ENCODE results near the gene MARCHF3. TPM values are rescaled to one million over a fixed set of nuclear protein-coding genes. Genes with fewer than 3 reads are reported as not detected.
"Not testable (repeated sequence)": the region's sequence is repeated elsewhere in the genome, so short reads cannot be mapped to it uniquely, and the experiment has no call there.

The MARCHF3 gene
- total and polyA plus RNA-seq, 12 donors: 4.8 to 76.2 (median 45.9) TPM

DNA sequence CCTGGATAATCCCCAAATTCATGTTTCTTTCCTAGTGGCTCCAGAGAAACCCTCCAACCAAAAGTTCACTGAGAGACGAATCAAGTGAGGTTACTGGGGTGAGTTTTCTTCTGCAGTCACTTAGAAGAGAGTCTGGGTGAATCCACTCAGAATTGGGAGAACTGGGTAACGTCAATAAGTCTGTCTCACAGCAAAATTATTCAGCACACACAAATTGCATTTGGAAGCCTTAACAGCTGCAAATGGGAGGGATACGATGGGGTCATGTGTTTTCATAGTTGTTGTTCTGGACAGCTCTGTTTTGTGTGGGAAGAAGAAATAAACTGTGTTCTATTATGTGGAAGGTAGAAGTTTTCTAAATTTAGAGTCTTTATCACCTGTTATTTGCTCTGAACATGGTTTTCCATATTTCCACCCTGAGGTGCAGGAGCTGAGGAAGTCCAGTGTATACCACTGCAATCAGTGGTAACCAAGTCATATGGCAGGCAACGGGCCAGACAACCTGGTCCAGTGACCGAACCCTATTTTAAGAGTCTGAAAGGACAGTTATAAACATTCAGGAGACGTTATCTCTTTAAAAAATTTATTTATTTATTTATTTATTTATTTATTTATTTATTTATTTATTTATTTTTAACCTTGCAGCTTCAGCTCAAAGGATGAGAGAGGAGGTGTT lies 21.9 kb downstream of the MARCHF3 start:
- 48 to 64% methylated on average over 6 of the region's 6 CpGs for WGBS, 2 donors
- peaks cover 0 to 93% (median 58%) of the 10 kb centered on the region in 9 donors for H3K4me1 ChIP-seq
- no peak overlapping the region for H3K4me3 ChIP-seq
- ATAC-seq (peak in 6 of 8 donors; percentile 31 to 72 (median 52)), DNase-seq (peak in 1 of 2 donors; percentile 57)
- no peaks in the 10 kb centered on the region for H3K27me3 ChIP-seq
- H3K9me3 ChIP-seq: no peaks in the 10 kb centered on the region
- H3K27ac ChIP-seq: peak overlapping the region in 5 of 10 donors; percentile 21 to 69 (median 34)
- intact Hi-C loops (cut with DNase I): no loop called here
- no peaks in the 10 kb centered on the region for H3K36me3 ChIP-seq
- TF ChIP-seq, protein P1, sequence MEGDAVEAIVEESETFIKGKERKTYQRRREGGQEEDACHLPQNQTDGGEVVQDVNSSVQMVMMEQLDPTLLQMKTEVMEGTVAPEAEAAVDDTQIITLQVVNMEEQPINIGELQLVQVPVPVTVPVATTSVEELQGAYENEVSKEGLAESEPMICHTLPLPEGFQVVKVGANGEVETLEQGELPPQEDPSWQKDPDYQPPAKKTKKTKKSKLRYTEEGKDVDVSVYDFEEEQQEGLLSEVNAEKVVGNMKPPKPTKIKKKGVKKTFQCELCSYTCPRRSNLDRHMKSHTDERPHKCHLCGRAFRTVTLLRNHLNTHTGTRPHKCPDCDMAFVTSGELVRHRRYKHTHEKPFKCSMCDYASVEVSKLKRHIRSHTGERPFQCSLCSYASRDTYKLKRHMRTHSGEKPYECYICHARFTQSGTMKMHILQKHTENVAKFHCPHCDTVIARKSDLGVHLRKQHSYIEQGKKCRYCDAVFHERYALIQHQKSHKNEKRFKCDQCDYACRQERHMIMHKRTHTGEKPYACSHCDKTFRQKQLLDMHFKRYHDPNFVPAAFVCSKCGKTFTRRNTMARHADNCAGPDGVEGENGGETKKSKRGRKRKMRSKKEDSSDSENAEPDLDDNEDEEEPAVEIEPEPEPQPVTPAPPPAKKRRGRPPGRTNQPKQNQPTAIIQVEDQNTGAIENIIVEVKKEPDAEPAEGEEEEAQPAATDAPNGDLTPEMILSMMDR (IDR thresholded peaks at IDR 0.05): no peak

DNA sequence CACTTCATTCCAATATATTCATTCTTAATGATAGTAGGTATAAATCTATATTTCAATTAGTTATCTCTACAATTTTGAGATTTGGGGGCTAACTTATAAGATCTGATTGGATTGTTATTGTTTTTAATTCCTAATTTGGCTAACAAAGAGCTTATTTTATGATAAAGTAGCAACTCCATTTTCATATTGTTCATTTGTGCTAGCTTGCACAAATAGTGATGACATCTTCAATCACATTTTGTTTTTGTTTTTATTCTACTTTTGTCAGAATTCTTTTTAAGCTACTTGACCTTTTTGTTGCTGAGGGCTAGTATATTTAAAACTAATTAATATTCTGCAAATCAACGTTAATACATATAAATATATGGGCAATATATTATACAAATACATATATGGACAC lies 22.8 kb downstream of the MARCHF3 start:
- intact Hi-C loops (cut with DNase I): no loop called here
- H3K36me3 ChIP-seq: no peaks in the 10 kb centered on the region
- H3K27me3 ChIP-seq: no peaks in the 10 kb centered on the region
- TF ChIP-seq, protein P1 (IDR thresholded peaks at IDR 0.05): no peak
- peak overlapping the region in 1 of 10 donors; percentile 64 for H3K27ac ChIP-seq
- H3K4me1 ChIP-seq: peaks cover 0 to 85% (median 53%) of the 10 kb centered on the region in 9 donors
- WGBS, 2 donors: 88 to 91% methylated on average over 1 of the region's 1 CpG
- ATAC-seq (no peak), DNase-seq (no peak)
- H3K9me3 ChIP-seq: no peaks in the 10 kb centered on the region
- H3K4me3 ChIP-seq: no peak overlapping the region

DNA sequence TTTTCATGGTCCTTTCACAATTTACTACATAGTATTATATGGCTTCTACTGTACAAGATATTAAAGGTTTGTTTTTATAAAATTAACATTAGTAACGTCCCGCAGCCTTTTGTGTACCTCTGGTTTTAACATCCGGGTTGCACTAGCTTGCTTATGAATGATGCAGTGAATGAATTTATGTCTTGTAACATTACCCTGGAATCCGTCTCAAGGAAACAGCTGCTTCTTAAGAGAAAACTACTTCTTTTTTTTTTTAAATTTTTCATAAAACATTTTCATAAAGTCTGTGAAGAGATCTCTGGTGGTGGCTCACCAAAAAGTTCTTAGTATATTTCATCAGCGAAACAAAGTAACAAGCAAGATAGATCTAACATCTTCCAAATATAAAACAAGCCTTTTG lies 23.6 kb downstream of the MARCHF3 start:
- Histone ChIP-seq H3K36me3 (no peaks in the 10 kb centered on the region), H3K27ac (peak overlapping the region in 2 of 10 donors; percentile 5 to 27), H3K9me3 (no peaks in the 10 kb centered on the region), H3K4me3 (no peak overlapping the region), H3K4me1 (peaks cover 0 to 85% (median 52%) of the 10 kb centered on the region in 9 donors), H3K27me3 (no peaks in the 10 kb centered on the region)
- DNase-seq (no peak), ATAC-seq (no peak)
- WGBS, 2 donors: 29 to 40% methylated on average over 5 of the region's 5 CpGs
- intact Hi-C loops (cut with DNase I): no loop called here
- TF ChIP-seq, protein P1 (IDR thresholded peaks at IDR 0.05): no peak

DNA sequence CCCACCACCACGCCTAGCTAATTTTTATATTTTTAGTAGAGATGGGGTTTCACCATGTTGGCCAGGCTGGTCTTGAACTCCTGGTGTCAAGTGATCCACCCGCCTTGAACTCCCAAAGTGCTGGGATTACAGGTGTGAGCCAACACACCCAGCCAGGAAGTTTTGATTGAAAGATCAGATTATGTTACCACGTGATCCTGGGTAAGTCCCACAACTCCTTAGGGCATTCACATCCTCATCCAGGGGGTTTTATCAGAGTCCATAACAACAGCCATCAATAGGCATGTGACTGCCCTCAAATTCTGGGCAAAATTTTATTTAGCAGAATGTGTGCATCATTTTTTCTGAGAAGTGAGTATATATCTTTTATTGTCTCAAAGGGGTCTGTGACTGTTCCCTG lies 25.1 kb downstream of the MARCHF3 start:
- H3K27me3 ChIP-seq; H3K4me3 ChIP-seq; H3K36me3 ChIP-seq; intact Hi-C loops (cut with DNase I); H3K9me3 ChIP-seq; ATAC-seq; DNase-seq; H3K27ac ChIP-seq: not testable (repeated sequence)
- 74 to 75% methylated on average over 3 of the region's 3 CpGs for WGBS, 2 donors
- H3K4me1 ChIP-seq: peaks cover 0 to 79% (median 41%) of the 10 kb centered on the region in 9 donors

DNA sequence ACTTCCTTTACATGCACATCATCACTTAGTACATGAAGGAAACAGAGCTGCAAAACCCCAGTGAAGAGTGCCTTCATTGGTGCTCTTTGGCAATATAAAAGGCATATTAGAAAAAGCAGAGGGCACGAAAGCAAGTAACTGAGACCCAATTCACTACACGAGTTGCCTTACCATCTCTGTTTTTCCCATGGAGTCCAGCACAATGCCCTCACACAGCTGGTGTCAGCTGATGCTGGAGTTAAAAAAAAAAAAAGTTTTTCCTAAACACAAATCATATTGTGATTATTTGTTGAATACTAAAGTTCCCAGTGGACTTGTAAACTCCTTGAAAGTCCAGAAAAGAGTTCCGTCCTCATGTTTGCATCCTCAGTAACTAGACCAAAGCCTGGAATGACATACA lies 25.6 kb downstream of the MARCHF3 start:
- WGBS, 2 donors: 72 to 73% methylated on average over 3 of the region's 3 CpGs
- Histone ChIP-seq H3K27me3 (no peaks in the 10 kb centered on the region), H3K9me3 (no peaks in the 10 kb centered on the region), H3K4me3 (no peak overlapping the region), H3K36me3 (no peaks in the 10 kb centered on the region), H3K27ac (peak overlapping the region in 1 of 10 donors; percentile 11), H3K4me1 (peaks cover 0 to 75% (median 36%) of the 10 kb centered on the region in 9 donors)
- DNase-seq (no peak), ATAC-seq (no peak)
- intact Hi-C loops (cut with DNase I): no loop called here
- TF ChIP-seq, protein P1 (IDR thresholded peaks at IDR 0.05): no peak
